ENCODE data around the gene HEXB. TPM values are rescaled to one million over a fixed set of nuclear protein-coding genes. Genes with fewer than 3 reads are reported as not detected.

Gene HEXB
- total and polyA plus RNA-seq, 2 of the 13 experiments (the other 11 are each of a cell fraction or from before 2014, with no cell fraction given), result 100 to 104 TPM

- in situ Hi-C loops (cut with HindIII; ENCODE audit: extremely low pct_ligation_motif_present, low pct_unique_long_range_greater_than_20kb), result loop anchor here (5.0 to 10.0 kb wide), 2 partner anchors 605 to 747 kb away; no protein-coding TSS in a partner anchor
- POLR2A ChIA-PET, result interaction anchor here (1.7 kb wide), 1 partner anchor 9 kb away, joined by 6 read pairs; the partner anchor contains the start of gene ENC1
- TF ChIP-seq ZNF547 (CRISPR knock-in tag; IDR thresholded peaks at IDR 0.05), result no peak
- TF ChIP-seq ZNF292 (CRISPR knock-in tag; IDR thresholded peaks at IDR 0.05; ENCODE audit: borderline replicate concordance, low read depth), result no peak
- no peak for TF ChIP-seq GRHL1 (CRISPR knock-in tag; conservative IDR thresholded peaks at IDR 0.05)
- TF ChIP-seq PATZ1 (CRISPR knock-in tag; IDR thresholded peaks at IDR 0.05), result no peak
- TF ChIP-seq UBTF (CRISPR knock-in tag; IDR thresholded peaks at IDR 0.05), result no peak
- no peak for TF ChIP-seq CREM (IDR thresholded peaks at IDR 0.05)
- TF ChIP-seq CREM (CRISPR knock-in tag; IDR thresholded peaks at IDR 0.05), result no peak
- no peak for TF ChIP-seq BRCA1 (CRISPR knock-in tag; IDR thresholded peaks at IDR 0.05)
- no peak for TF ChIP-seq ZNF513 (CRISPR knock-in tag; conservative IDR thresholded peaks at IDR 0.05)
- TF ChIP-seq ZNF121 (CRISPR knock-in tag; IDR thresholded peaks at IDR 0.05), result no peak
- TF ChIP-seq EZH2 (conservative IDR thresholded peaks at IDR 0.05; ENCODE audit: low read depth, low read length), result no peak
- TF ChIP-seq PAWR (CRISPR knock-in tag; IDR thresholded peaks at IDR 0.05; ENCODE audit: borderline replicate concordance), result no peak
- TF ChIP-seq ZNF768 (CRISPR knock-in tag; IDR thresholded peaks at IDR 0.05), result no peak
- TF ChIP-seq KAT8 (CRISPR knock-in tag; IDR thresholded peaks at IDR 0.05), result no peak
- TF ChIP-seq ZNF296 (CRISPR knock-in tag; conservative IDR thresholded peaks at IDR 0.05), result no peak
- no peak for TF ChIP-seq PRPF4 (IDR thresholded peaks at IDR 0.05; ENCODE audit: low read depth, low read length, poor library complexity, severe bottlenecking)
Observed at GRCh38 chr5:74649421-74649973, 35.5 kb upstream of the HEXB start.

More at GRCh38 chr5:74649421-74649973, 35.5 kb upstream of the HEXB start:
- 5% methylated on average over 1 of the region's 1 CpG for WGBS (ENCODE audit: low lambda C conversion rate)
- CTCF ChIA-PET (ENCODE audit: low intra/inter-chr PET ratio, low total read pairs), result interaction anchor here (0.6 to 2.8 kb wide), 6 partner anchors 252 to 747 kb away, joined by 3 to 25 read pairs (median 4); no protein-coding TSS in a partner anchor
- no peak for ATAC-seq
- peaks cover 45% of the 10 kb centered on the region for H3K4me1 ChIP-seq (ENCODE audit: insufficient read depth, low read length)
- no TSS peak for BruUV-seq (replicated peaks)
- intact Hi-C loops (cut with micrococcal nuclease; ENCODE audit: unreplicated experiment), result loop anchor here (1.0 to 2.0 kb wide), 3 partner anchors 437 to 664 kb away; no protein-coding TSS in a partner anchor
- H3K4me2 ChIP-seq (ENCODE audit: low read depth, low read length), result no peak overlapping the region
- no peaks in the 10 kb centered on the region for H3K79me2 ChIP-seq (ENCODE audit: insufficient read depth, low read length)
- H2AFZ ChIP-seq (ENCODE audit: low read length), result no peak overlapping the region
- 0 out of 5 replicates have a peak, but pooled peaks cover 0 to 3% of the 10 kb centered on the region in 2 experiments for H3K27me3 ChIP-seq (ENCODE audit: control insufficient read depth in 1 of 2, insufficient read depth in 2 of 2, low read length in 2 of 2)
- DNase-seq (ENCODE audit: low spot score), result no peak
- H3K36me3 ChIP-seq (replicated peaks in 1 of 2; ENCODE audit: control insufficient read depth in 1 of 2, insufficient read depth in 2 of 2, low read length in 2 of 2), result no peaks in the 10 kb centered on the region
- H3K27ac ChIP-seq (ENCODE audit: extremely low read length, insufficient read depth, low read length), result no peak overlapping the region
- H4K20me1 ChIP-seq (ENCODE audit: insufficient read depth, low read length), result no peaks in the 10 kb centered on the region
- H3K9ac ChIP-seq (ENCODE audit: insufficient read depth, low read depth, low read length), result no peak overlapping the region
- no peak overlapping the region for H3K4me3 ChIP-seq (replicated peaks in 1 of 3; ENCODE audit: insufficient read depth in 1 of 3, low read depth in 2 of 3, low read length in 3 of 3)
- no peaks in the 10 kb centered on the region for H3K9me3 ChIP-seq (ENCODE audit: low read length)
- FAIRE-seq, result no peak

Data from HepG2 (cell line).